IPS-15b (cell line): ENCODE measurements around the gene FSTL4.

Experiments
- H3K27me3 ChIP-seq: one replicate; pipeline ENCODE4 v1.6.1; 2013; ENCODE audit warnings: low read length; ENCODE audit not compliant: control insufficient read depth, insufficient read depth
- H3K36me3 ChIP-seq: one replicate; pipeline ENCODE4 v1.6.1; 2013; ENCODE audit warnings: low read length; ENCODE audit not compliant: control insufficient read depth, insufficient read depth
- H3K4me1 ChIP-seq: one replicate; pipeline ENCODE4 v1.6.1; 2013; ENCODE audit warnings: mild to moderate bottlenecking, low read length; ENCODE audit not compliant: control insufficient read depth, insufficient read depth
- H3K4me3 ChIP-seq: one replicate; pipeline ENCODE4 v1.5.1; 2013; ENCODE audit warnings: low read depth, low read length
- H3K9ac ChIP-seq: one replicate; pipeline ENCODE4 v1.6.1; 2013; ENCODE audit warnings: low read depth, mild to moderate bottlenecking, low read length
- H3K9me3 ChIP-seq: one replicate; pipeline ENCODE4 v1.6.1; 2013; ENCODE audit warnings: mild to moderate bottlenecking, low read length; ENCODE audit not compliant: control insufficient read depth, insufficient read depth

The FSTL4 gene

GRCh38 chr5:133336121-133336968 lies 276.0 kb downstream of the FSTL4 start:
- Histone ChIP-seq H3K9me3 (no peaks in the 10 kb centered on the region), H3K9ac (no peak overlapping the region), H3K4me1 (peaks cover 5% of the 10 kb centered on the region), H3K27me3 (no peaks in the 10 kb centered on the region), H3K4me3 (no peak overlapping the region), H3K36me3 (no peaks in the 10 kb centered on the region)

GRCh38 chr5:133334796-133335639 lies 277.3 kb downstream of the FSTL4 start:
- Histone ChIP-seq H3K27me3 (no peaks in the 10 kb centered on the region), H3K9me3 (no peaks in the 10 kb centered on the region), H3K4me1 (no peaks in the 10 kb centered on the region), H3K9ac (no peak overlapping the region), H3K4me3 (no peak overlapping the region), H3K36me3 (no peaks in the 10 kb centered on the region)

GRCh38 chr5:133333326-133334150 lies 278.8 kb downstream of the FSTL4 start:
- no peak overlapping the region for H3K4me3 ChIP-seq
- no peak overlapping the region for H3K9ac ChIP-seq
- H3K36me3 ChIP-seq = no peaks in the 10 kb centered on the region
- H3K9me3 ChIP-seq = no peaks in the 10 kb centered on the region
- H3K4me1 ChIP-seq = peaks cover 5% of the 10 kb centered on the region
- no peaks in the 10 kb centered on the region for H3K27me3 ChIP-seq

- H3K9ac ChIP-seq = no peak overlapping the region
- no peaks in the 10 kb centered on the region for H3K27me3 ChIP-seq
- no peak overlapping the region for H3K4me3 ChIP-seq
- H3K36me3 ChIP-seq = no peaks in the 10 kb centered on the region
- H3K9me3 ChIP-seq = no peaks in the 10 kb centered on the region
- peaks cover 12% of the 10 kb centered on the region for H3K4me1 ChIP-seq
These were observed 279.8 kb downstream of the FSTL4 start for GRCh38 chr5:133332439-133333024.

GRCh38 chr5:133331941-133332340 lies 280.4 kb downstream of the FSTL4 start:
- Histone ChIP-seq H3K9me3 (no peaks in the 10 kb centered on the region), H3K4me3 (no peak overlapping the region), H3K27me3 (no peaks in the 10 kb centered on the region), H3K36me3 (no peaks in the 10 kb centered on the region), H3K9ac (no peak overlapping the region), H3K4me1 (peaks cover 16% of the 10 kb centered on the region)

- H3K9me3 ChIP-seq = no peaks in the 10 kb centered on the region
- H3K27me3 ChIP-seq = peaks cover 2% of the 10 kb centered on the region
- no peaks in the 10 kb centered on the region for H3K36me3 ChIP-seq
- no peak overlapping the region for H3K9ac ChIP-seq
- H3K4me1 ChIP-seq = peaks cover 16% of the 10 kb centered on the region
- no peak overlapping the region for H3K4me3 ChIP-seq
These were observed 281.4 kb downstream of the FSTL4 start for GRCh38 chr5:133330956-133331355.

- H3K27me3 ChIP-seq = peaks cover 2% of the 10 kb centered on the region
These were observed 283.5 kb downstream of the FSTL4 start for GRCh38 chr5:133328800-133329199.

GRCh38 chr5:133327946-133328401 lies 284.4 kb downstream of the FSTL4 start:
- peaks cover 16% of the 10 kb centered on the region for H3K4me1 ChIP-seq
- peaks cover 2% of the 10 kb centered on the region for H3K27me3 ChIP-seq
- H3K4me3 ChIP-seq = no peak overlapping the region
- no peaks in the 10 kb centered on the region for H3K36me3 ChIP-seq
- no peaks in the 10 kb centered on the region for H3K9me3 ChIP-seq
- no peak overlapping the region for H3K9ac ChIP-seq

More at GRCh38 chr5:133328800-133329199, 283.5 kb downstream of the FSTL4 start:
- Histone ChIP-seq H3K4me1 (peaks cover 16% of the 10 kb centered on the region), H3K9me3 (no peaks in the 10 kb centered on the region), H3K36me3 (no peaks in the 10 kb centered on the region), H3K9ac (no peak overlapping the region), H3K4me3 (no peak overlapping the region)

GRCh38 chr5:133326361-133326760 lies 286.0 kb downstream of the FSTL4 start:
- Histone ChIP-seq H3K27me3 (peaks cover 2% of the 10 kb centered on the region), H3K4me1 (peaks cover 16% of the 10 kb centered on the region), H3K4me3 (no peak overlapping the region), H3K9me3 (no peaks in the 10 kb centered on the region), H3K36me3 (no peaks in the 10 kb centered on the region), H3K9ac (no peak overlapping the region)

- Histone ChIP-seq H3K9me3 (no peaks in the 10 kb centered on the region), H3K4me1 (peaks cover 16% of the 10 kb centered on the region), H3K36me3 (no peaks in the 10 kb centered on the region), H3K4me3 (no peak overlapping the region), H3K27me3 (peaks cover 2% of the 10 kb centered on the region), H3K9ac (no peak overlapping the region)
These were observed 286.5 kb downstream of the FSTL4 start for GRCh38 chr5:133325864-133326263.

GRCh38 chr5:133324926-133325325 lies 287.4 kb downstream of the FSTL4 start:
- Histone ChIP-seq H3K9ac (no peak overlapping the region), H3K36me3 (no peaks in the 10 kb centered on the region), H3K4me3 (no peak overlapping the region), H3K27me3 (peaks cover 2% of the 10 kb centered on the region), H3K4me1 (peaks cover 20% of the 10 kb centered on the region), H3K9me3 (no peaks in the 10 kb centered on the region)
